GM23338 (cell line): Measurements from ENCODE around the gene CRYBB2. TPM values are rescaled to one million over a fixed set of nuclear protein-coding genes. Genes with fewer than 3 reads are reported as not detected.
"Not testable (repeated sequence)": the region's sequence is repeated elsewhere in the genome, so short reads cannot be mapped to it uniquely, and the experiment has no call there.

Experiments used
- ATAC-seq: fragments of 200-7000 bp; cut with Tn5 transposase; 3 replicates; pipeline ENCODE4 v1.9.1; 2020
- DNase-seq: peaks from one replicate; pipeline ENCODE4 v3.0.0-alpha.2; 2015; ENCODE audit warnings: low spot score
- H2AFZ ChIP-seq: fragments of 200-600 bp; sonication (generic); 2 replicates; pipeline ENCODE4 v1.8.0; 2016; ENCODE audit warnings: antibody characterized with exemption, mild to moderate bottlenecking, moderate library complexity
- H3F3A ChIP-seq: fragments of 200-600 bp; sonication (generic); replicated peaks from 2 replicates; pipeline ENCODE4 v1.8.0; 2017; ENCODE audit warnings: antibody characterized with exemption, mixed run types, low read depth
- H3K27ac ChIP-seq: fragments of 200-600 bp; sonication (generic); 2 replicates; pipeline ENCODE4 v1.6.1; 2016; ENCODE audit warnings: low read depth
- H3K27me3 ChIP-seq: fragments of 200-600 bp; sonication (generic); 2 replicates; pipeline ENCODE4 v1.8.0; 2016; ENCODE audit warnings: mild to moderate bottlenecking, mixed run types, moderate library complexity; ENCODE audit not compliant: insufficient read depth
- H3K36me3 ChIP-seq: fragments of 200-600 bp; sonication (generic); 2 replicates; pipeline ENCODE4 v1.8.0; 2016; ENCODE audit warnings: mild to moderate bottlenecking; ENCODE audit not compliant: insufficient read depth
- H3K4me1 ChIP-seq: fragments of 200-600 bp; sonication (generic); 2 replicates; pipeline ENCODE4 v1.8.0; 2016; ENCODE audit warnings: mild to moderate bottlenecking, moderate library complexity; ENCODE audit not compliant: insufficient read depth
- H3K4me2 ChIP-seq: fragments of 200-600 bp; sonication (generic); 2 replicates; pipeline ENCODE4 v1.7.1; 2017; ENCODE audit warnings: mixed run types
- H3K4me3 ChIP-seq: fragments of 200-600 bp; sonication (generic); 2 replicates; pipeline ENCODE4 v1.6.1; 2016; ENCODE audit warnings: mixed run types
- H3K79me2 ChIP-seq: fragments of 200-600 bp; sonication (generic); replicated peaks from 2 replicates; pipeline ENCODE4 v1.8.0; 2017; ENCODE audit warnings: mild to moderate bottlenecking; ENCODE audit not compliant: insufficient read depth
- H3K9me2 ChIP-seq: fragments of 200-600 bp; sonication (generic); 2 replicates; pipeline ENCODE4 v1.8.0; 2017; ENCODE audit not compliant: insufficient read depth
- H4K20me1 ChIP-seq: fragments of 200-600 bp; sonication (generic); replicated peaks from 2 replicates; pipeline ENCODE4 v1.8.0; 2017; ENCODE audit warnings: mild to moderate bottlenecking; ENCODE audit not compliant: insufficient read depth
- H3K27ac Mint-ChIP-seq: 2 replicates; pipeline ENCODE4 v1.8.0; 2020; ENCODE audit warnings: inconsistent platforms, mild to moderate bottlenecking, moderate library complexity, mixed read lengths
- H3K27me3 Mint-ChIP-seq: 3 replicates; pipeline ENCODE4 v1.8.0; 2022; ENCODE audit warnings: low read depth, mild to moderate bottlenecking, moderate library complexity, mixed read lengths, inconsistent platforms; ENCODE audit not compliant: insufficient read depth, poor library complexity
- H3K36me3 Mint-ChIP-seq: 3 replicates; pipeline ENCODE4 v1.8.0; 2021; ENCODE audit warnings: low read depth, mild to moderate bottlenecking, inconsistent platforms, moderate library complexity, mixed read lengths
- H3K4me1 Mint-ChIP-seq: 3 replicates; pipeline ENCODE4 v1.8.0; 2020; ENCODE audit warnings: mild to moderate bottlenecking, inconsistent platforms, mixed read lengths
- H3K4me3 Mint-ChIP-seq: 3 replicates; pipeline ENCODE4 v1.8.0; 2021; ENCODE audit warnings: moderate library complexity, mild to moderate bottlenecking, inconsistent platforms, mixed read lengths
- H3K9me3 Mint-ChIP-seq: 3 replicates; pipeline ENCODE4 v1.8.0; 2020; ENCODE audit warnings: moderate library complexity, mild to moderate bottlenecking, inconsistent platforms, mixed read lengths
- polyA plus RNA-seq: library from polyadenylated mRNA; unstranded; fragments of >200 nt; fragmentation: Nextera tagmentation; extraction: Ambion mirVana; gene quantifications from 2 replicates; pipeline ENCODE4 v1.2.1, GENCODE V29; 2016
- total RNA-seq: library from RNA; depleted of rRNA; stranded (reverse); fragments of >200 nt; shearing (Covaris generic); gene quantifications from 2 replicates; pipeline ENCODE4 v1.2.3, GENCODE V29; 2014
- TF ChIP-seq, protein P1 (sequence below): IDR thresholded peaks from 2 replicates; pipeline ENCODE4 v1.6.1; 2016; ENCODE audit warnings: antibody characterized with exemption
- TF ChIP-seq, protein P2 (sequence below), 2 experiments: fragments of 200-600 bp in 1 of 2; sonication (generic) in 1 of 2; conservative IDR thresholded peaks; 2 replicates each; pipeline versions ENCODE4 v1.5.1 to v1.6.1; 2016 to 2017; ENCODE audit warnings: antibody characterized with exemption in 2 of 2, low read depth in 2 of 2, mild to moderate bottlenecking in 2 of 2, moderate library complexity in 1 of 2

CRYBB2 gene
- total and polyA plus RNA-seq, 2 experiments from 2014 or later = 0.26 to 1.0 TPM

DNA sequence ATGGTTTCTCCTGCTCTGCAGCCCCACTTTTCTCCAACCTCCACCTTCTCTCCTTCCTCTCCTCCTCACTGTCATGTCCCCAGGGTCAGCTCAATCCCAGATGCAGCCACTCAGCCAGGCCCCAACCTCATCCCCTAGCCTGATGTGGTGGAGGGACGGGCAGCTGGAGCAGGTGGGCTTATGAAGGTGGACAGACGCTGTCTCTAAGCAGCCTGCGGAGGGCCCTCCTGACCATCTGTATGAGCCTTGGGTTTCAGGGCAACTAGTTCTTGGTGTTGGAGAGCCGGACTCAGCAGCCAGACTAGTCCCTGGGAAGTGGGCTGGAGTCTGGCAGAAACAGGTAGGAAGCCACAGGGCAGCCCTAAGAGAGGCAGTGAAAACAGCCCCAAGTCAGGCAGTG is 18.1 kb downstream of the CRYBB2 start:
- H3K27ac ChIP-seq = no peak overlapping the region
- no peaks in the 10 kb centered on the region for H3K27me3 ChIP-seq
- TF ChIP-seq, protein P1, sequence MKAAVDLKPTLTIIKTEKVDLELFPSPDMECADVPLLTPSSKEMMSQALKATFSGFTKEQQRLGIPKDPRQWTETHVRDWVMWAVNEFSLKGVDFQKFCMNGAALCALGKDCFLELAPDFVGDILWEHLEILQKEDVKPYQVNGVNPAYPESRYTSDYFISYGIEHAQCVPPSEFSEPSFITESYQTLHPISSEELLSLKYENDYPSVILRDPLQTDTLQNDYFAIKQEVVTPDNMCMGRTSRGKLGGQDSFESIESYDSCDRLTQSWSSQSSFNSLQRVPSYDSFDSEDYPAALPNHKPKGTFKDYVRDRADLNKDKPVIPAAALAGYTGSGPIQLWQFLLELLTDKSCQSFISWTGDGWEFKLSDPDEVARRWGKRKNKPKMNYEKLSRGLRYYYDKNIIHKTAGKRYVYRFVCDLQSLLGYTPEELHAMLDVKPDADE = no peak
- TF ChIP-seq, protein P2, sequence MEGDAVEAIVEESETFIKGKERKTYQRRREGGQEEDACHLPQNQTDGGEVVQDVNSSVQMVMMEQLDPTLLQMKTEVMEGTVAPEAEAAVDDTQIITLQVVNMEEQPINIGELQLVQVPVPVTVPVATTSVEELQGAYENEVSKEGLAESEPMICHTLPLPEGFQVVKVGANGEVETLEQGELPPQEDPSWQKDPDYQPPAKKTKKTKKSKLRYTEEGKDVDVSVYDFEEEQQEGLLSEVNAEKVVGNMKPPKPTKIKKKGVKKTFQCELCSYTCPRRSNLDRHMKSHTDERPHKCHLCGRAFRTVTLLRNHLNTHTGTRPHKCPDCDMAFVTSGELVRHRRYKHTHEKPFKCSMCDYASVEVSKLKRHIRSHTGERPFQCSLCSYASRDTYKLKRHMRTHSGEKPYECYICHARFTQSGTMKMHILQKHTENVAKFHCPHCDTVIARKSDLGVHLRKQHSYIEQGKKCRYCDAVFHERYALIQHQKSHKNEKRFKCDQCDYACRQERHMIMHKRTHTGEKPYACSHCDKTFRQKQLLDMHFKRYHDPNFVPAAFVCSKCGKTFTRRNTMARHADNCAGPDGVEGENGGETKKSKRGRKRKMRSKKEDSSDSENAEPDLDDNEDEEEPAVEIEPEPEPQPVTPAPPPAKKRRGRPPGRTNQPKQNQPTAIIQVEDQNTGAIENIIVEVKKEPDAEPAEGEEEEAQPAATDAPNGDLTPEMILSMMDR (conservative IDR thresholded peaks at IDR 0.05; ENCODE audit: low read depth in 2 of 2) = peak; percentile 15 to 64; a peak in 2 of 4 replicates
- no peaks in the 10 kb centered on the region for H3K79me2 ChIP-seq
- no peaks in the 10 kb centered on the region for H3K36me3 ChIP-seq
- Mint-ChIP-seq H3K9me3 (no peaks in the 10 kb centered on the region), H3K4me1 (no peaks in the 10 kb centered on the region), H3K27ac (no peak overlapping the region), H3K27me3 (peaks cover 5% of the 10 kb centered on the region), H3K4me3 (no peak overlapping the region), H3K36me3 (no peaks in the 10 kb centered on the region)
- no peaks in the 10 kb centered on the region for H4K20me1 ChIP-seq
- H3F3A ChIP-seq = no peaks in the 10 kb centered on the region
- ATAC-seq = peak; percentile 41
- H3K4me3 ChIP-seq = no peak overlapping the region
- no peaks in the 10 kb centered on the region for H3K4me1 ChIP-seq
- H3K9me2 ChIP-seq = no peaks in the 10 kb centered on the region
- no peak overlapping the region for H3K4me2 ChIP-seq
- DNase-seq = peak; percentile 55
- H2AFZ ChIP-seq = no peak overlapping the region

DNA sequence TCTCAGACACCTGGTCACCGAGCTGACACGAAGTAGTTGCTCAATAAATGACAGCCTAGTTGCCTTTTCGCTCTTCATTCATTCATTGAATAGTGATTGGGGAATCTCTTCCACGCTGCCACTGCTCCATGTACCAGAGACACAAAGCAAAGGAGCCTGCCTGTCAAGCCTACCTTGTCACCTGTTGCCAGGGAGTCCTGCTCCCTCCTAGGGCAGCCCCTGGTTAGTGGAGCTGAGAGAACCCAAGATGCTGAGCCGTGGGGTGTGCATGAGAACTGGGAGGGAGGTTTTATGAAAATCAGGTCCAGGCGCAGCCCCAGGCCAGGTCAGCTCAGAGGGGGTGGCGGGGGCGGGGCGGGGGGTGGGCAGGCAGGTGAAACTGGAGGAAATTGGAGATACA is 18.6 kb downstream of the CRYBB2 start:
- H3K27ac ChIP-seq, H3K27ac Mint-ChIP-seq, H3K36me3 ChIP-seq, H3K4me3 Mint-ChIP-seq, H3K4me2 ChIP-seq, H3K9me3 Mint-ChIP-seq, H3K27me3 Mint-ChIP-seq, H3K4me1 ChIP-seq, H3K79me2 ChIP-seq, H2AFZ ChIP-seq, H3K4me1 Mint-ChIP-seq, H3K27me3 ChIP-seq, H3K9me2 ChIP-seq, H3K36me3 Mint-ChIP-seq, H4K20me1 ChIP-seq, H3K4me3 ChIP-seq, H3F3A ChIP-seq: not testable (repeated sequence)
- ATAC-seq (peak; percentile 61), DNase-seq (peak; percentile 19)

DNA sequence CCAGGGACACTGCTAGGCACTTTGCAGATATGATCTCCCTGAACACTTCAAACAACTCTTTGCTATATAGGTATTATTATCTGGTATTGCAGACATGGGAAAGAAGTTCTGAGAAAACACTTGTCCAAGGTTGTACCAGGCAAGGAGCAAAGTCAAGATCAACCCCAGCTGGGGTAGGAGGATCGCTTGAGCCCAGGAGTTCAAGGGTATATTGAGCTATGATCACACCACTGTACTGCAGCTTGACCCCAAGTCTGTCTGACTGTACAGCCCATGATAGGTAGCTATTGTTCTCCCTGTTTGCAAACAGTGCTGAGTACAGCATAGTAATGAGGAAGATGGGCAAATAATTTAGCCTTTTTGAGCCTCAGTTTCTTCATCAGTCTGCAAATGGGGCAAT is 35.7 kb downstream of the CRYBB2 start:
- H3K9me2 ChIP-seq, H4K20me1 ChIP-seq, H3K4me1 Mint-ChIP-seq, DNase-seq, H3K79me2 ChIP-seq, H3K9me3 Mint-ChIP-seq, H3K4me1 ChIP-seq, H3K36me3 ChIP-seq, H3K4me3 Mint-ChIP-seq, H3K4me3 ChIP-seq, ATAC-seq, H3K27me3 ChIP-seq, H3K27ac Mint-ChIP-seq, H3K27ac ChIP-seq, H3K36me3 Mint-ChIP-seq, H2AFZ ChIP-seq, H3F3A ChIP-seq, H3K27me3 Mint-ChIP-seq, H3K4me2 ChIP-seq: not testable (repeated sequence)

DNA sequence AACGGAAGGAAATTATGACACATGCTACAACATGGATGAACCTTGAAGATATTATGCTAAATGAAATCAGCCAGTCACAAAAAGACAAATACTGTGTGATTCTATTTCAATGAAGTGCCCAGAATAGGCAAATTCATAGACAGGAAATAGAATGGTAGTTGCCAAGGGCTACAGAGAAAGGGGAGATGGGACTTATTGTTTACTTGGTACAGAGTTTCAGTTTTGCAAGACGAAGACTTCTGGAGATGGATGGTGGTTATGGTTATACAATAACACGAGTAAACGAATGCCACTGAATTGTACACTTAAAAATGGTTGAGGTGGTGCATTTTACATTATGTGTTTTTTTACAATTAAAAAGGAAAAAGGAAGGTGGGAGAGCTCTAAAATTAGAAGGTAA is 48.1 kb downstream of the CRYBB2 start:
- not testable (repeated sequence) for H3K27ac ChIP-seq, H3K4me3 ChIP-seq, H3K79me2 ChIP-seq, H3K4me3 Mint-ChIP-seq, H3K27ac Mint-ChIP-seq, H4K20me1 ChIP-seq, H3K9me3 Mint-ChIP-seq, H3K9me2 ChIP-seq, H3K27me3 ChIP-seq, H2AFZ ChIP-seq, DNase-seq, H3K36me3 ChIP-seq, H3K36me3 Mint-ChIP-seq, ATAC-seq, H3K4me2 ChIP-seq, H3F3A ChIP-seq, H3K4me1 ChIP-seq, H3K4me1 Mint-ChIP-seq, H3K27me3 Mint-ChIP-seq

DNA sequence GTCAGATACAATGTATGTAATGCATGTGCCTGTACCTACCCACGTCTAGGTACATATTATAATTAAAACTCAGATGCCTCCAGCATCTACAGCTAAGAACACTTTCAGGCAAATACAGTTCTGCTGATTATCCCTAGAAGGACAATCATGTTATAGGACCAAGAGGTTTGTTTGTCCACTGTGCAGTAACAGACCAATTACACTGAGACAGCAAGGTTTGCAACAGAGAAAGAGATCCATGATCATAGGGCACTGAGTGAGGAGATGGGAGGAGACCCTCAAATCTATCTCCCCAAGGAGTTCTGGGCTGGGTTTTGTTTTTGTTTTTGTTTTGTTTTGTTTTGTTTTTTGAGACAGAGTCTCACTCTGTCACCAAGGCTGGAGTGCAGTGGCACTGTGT is 49.5 kb downstream of the CRYBB2 start:
- not testable (repeated sequence) for H3K4me1 ChIP-seq, H3K36me3 Mint-ChIP-seq, H3K27ac ChIP-seq, H3K4me3 Mint-ChIP-seq, H3F3A ChIP-seq, H3K27me3 ChIP-seq, ATAC-seq, H3K4me3 ChIP-seq, H3K79me2 ChIP-seq, H4K20me1 ChIP-seq, H3K27ac Mint-ChIP-seq, DNase-seq, H2AFZ ChIP-seq, H3K27me3 Mint-ChIP-seq, H3K9me2 ChIP-seq, H3K4me1 Mint-ChIP-seq, H3K9me3 Mint-ChIP-seq, H3K4me2 ChIP-seq, H3K36me3 ChIP-seq

DNA sequence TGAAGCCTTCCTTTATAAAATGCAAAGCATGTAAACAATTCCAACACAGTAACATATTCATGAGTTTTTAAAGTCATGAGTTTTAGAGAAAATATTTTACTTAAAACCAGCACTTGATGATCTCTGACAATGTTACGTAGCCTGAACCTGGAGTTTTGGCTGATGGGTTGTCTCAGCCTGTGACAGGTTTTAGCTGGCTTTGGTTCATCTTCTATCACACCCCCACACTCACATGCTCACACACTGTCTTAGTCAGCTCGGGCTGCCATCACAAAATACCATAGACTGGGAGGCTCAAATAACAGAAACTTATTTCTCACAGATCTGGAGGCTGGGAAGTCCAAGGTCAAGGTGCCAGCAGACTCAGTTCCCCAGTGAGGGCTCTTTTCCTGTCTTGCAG is 50.6 kb downstream of the CRYBB2 start:
- H3K27me3 Mint-ChIP-seq = not testable (repeated sequence)

More for the DNA sequence above, 50.6 kb downstream of the CRYBB2 start:
- H3K27me3 ChIP-seq, H3K4me3 Mint-ChIP-seq, H3F3A ChIP-seq, DNase-seq, H3K27ac Mint-ChIP-seq, H3K4me1 Mint-ChIP-seq, H3K9me2 ChIP-seq, H3K27ac ChIP-seq, H3K4me2 ChIP-seq, H4K20me1 ChIP-seq, H3K36me3 Mint-ChIP-seq, H3K4me3 ChIP-seq, H3K4me1 ChIP-seq, H2AFZ ChIP-seq, H3K9me3 Mint-ChIP-seq, H3K79me2 ChIP-seq, H3K36me3 ChIP-seq, ATAC-seq: not testable (repeated sequence)
